Stimulated activated CD4-positive, alpha-beta T cell treated with anti-CD3 and anti-CD28 coated beads, TNF-alpha, amount 100 ng/mL, for 24 hours (primary cell): ENCODE data around the gene BCAS3.
A peak's percentile ranks its signal among the peaks of the same experiment; 100 is the strongest.

Experiments
- DNase-seq, 3 experiments: peaks; one replicate each; pipeline ENCODE4 v3.0.0-alpha.2; 2020; ENCODE audit warnings: low read depth in 3 of 3

The BCAS3 gene

GRCh38 chr17:61251939-61252865 lies 574.6 kb downstream of the BCAS3 start:
- no peak for DNase-seq

- DNase-seq: no peak
Measured at GRCh38 chr17:61253362-61253761, 575.7 kb downstream of the BCAS3 start.

GRCh38 chr17:61253937-61254574 lies 576.4 kb downstream of the BCAS3 start:
- DNase-seq: no peak

- no peak for DNase-seq
Measured at GRCh38 chr17:61254904-61255303, 577.3 kb downstream of the BCAS3 start.

- DNase-seq: no peak
Measured at GRCh38 chr17:61255647-61256046, 578.0 kb downstream of the BCAS3 start.

GRCh38 chr17:61259360-61259759 lies 581.7 kb downstream of the BCAS3 start:
- no peak for DNase-seq

- DNase-seq: no peak
Measured at GRCh38 chr17:61260071-61260797, 582.6 kb downstream of the BCAS3 start.

GRCh38 chr17:61261001-61261637 lies 583.5 kb downstream of the BCAS3 start:
- DNase-seq: no peak

GRCh38 chr17:61265397-61265796 lies 587.7 kb downstream of the BCAS3 start:
- DNase-seq: no peak

- no peak for DNase-seq
Measured at GRCh38 chr17:61267847-61268246, 590.2 kb downstream of the BCAS3 start.

- DNase-seq: no peak
Measured at GRCh38 chr17:61275395-61275794, 597.7 kb downstream of the BCAS3 start.

- no peak for DNase-seq
Measured at GRCh38 chr17:61276806-61277205, 599.2 kb downstream of the BCAS3 start.

GRCh38 chr17:61279476-61280145 lies 602.0 kb downstream of the BCAS3 start:
- no peak for DNase-seq

- DNase-seq: no peak
Measured at GRCh38 chr17:61280338-61280737, 602.7 kb downstream of the BCAS3 start.

- no peak for DNase-seq
Measured at GRCh38 chr17:61280851-61281250, 603.2 kb downstream of the BCAS3 start.

GRCh38 chr17:61282377-61282776 lies 604.7 kb downstream of the BCAS3 start:
- no peak for DNase-seq

GRCh38 chr17:61283043-61283442 lies 605.4 kb downstream of the BCAS3 start:
- no peak for DNase-seq

- DNase-seq: no peak
Measured at GRCh38 chr17:61284174-61284573, 606.5 kb downstream of the BCAS3 start.

GRCh38 chr17:61284746-61285145 lies 607.1 kb downstream of the BCAS3 start:
- no peak for DNase-seq

- DNase-seq: peak in 2 of 3 experiments; percentile 3 to 7
Measured at GRCh38 chr17:61285526-61286320, 608.1 kb downstream of the BCAS3 start.

- no peak for DNase-seq
Measured at GRCh38 chr17:61286449-61286848, 608.8 kb downstream of the BCAS3 start.
